Upper lobe of left lung (tissue), 6 donors: ENCODE data around the gene ARID4B. TPM values are rescaled to one million over a fixed set of nuclear protein-coding genes. Genes with fewer than 3 reads are reported as not detected.

Source experiments
- ATAC-seq, 2 donors: fragments of 200-7000 bp; cut with Tn5 transposase; one replicate each; pipeline ENCODE4 v1.9.1; 2022; ENCODE audit warnings: mild to moderate bottlenecking in 2 of 2, moderate library complexity in 2 of 2; ENCODE audit not compliant: low FRiP score in 2 of 2
- DNase-seq, 2 donors: peaks; one replicate each; pipeline ENCODE4 v3.0.0-alpha.2; 2019 to 2020
- H3K27ac ChIP-seq, 4 donors: fragments of 200-600 bp; sonication (generic); one replicate each; pipeline ENCODE4 v1.5.1; 2016 to 2019
- H3K27me3 ChIP-seq, 4 donors: fragments of 200-600 bp; sonication (generic); one replicate each; pipeline ENCODE4 v1.5.1; 2017 to 2019
- H3K36me3 ChIP-seq, 4 donors: fragments of 200-600 bp; sonication (generic); one replicate each; pipeline ENCODE4 v1.5.1; 2016 to 2019
- H3K4me1 ChIP-seq, 4 donors: fragments of 200-600 bp; sonication (generic); one replicate each; pipeline ENCODE4 v1.5.1; 2018 to 2019
- H3K4me3 ChIP-seq, 4 donors: fragments of 200-600 bp; sonication (generic); one replicate each; pipeline ENCODE4 v1.5.1; 2017 to 2019; ENCODE audit warnings: mild to moderate bottlenecking in 2 of 4, moderate library complexity in 1 of 4
- H3K9me3 ChIP-seq, 4 donors: fragments of 200-600 bp; sonication (generic); one replicate each; pipeline ENCODE4 v1.5.1; 2018 to 2019
- EP300 ChIP-seq, 4 donors: sonication (generic); formaldehyde crosslinking; IDR thresholded peaks; one replicate each; pipeline ENCODE4 v1.5.1; 2017; ENCODE audit warnings: antibody characterized with exemption in 4 of 4, control low read depth in 2 of 4
- POLR2A ChIP-seq, 4 donors: fragments of 450-650 bp; IDR thresholded peaks; one replicate each; pipeline ENCODE4 v1.5.1; 2016 to 2017; ENCODE audit warnings: antibody characterized with exemption in 4 of 4, mild to moderate bottlenecking in 2 of 4
- POLR2AphosphoS5 ChIP-seq, 2 donors: sonication (generic); formaldehyde crosslinking; IDR thresholded peaks; one replicate each; pipeline ENCODE4 v1.5.1; 2017; ENCODE audit warnings: antibody characterized with exemption in 2 of 2
- WGBS, 2 donors: methylation state at CpG; one replicate each; pipeline ENCODE4 v1.1.5; 2017 to 2018; 5-methylcytosine and 5-hydroxymethylcytosine counted together
- total RNA-seq, 6 donors: library from RNA; depleted of rRNA in 4 of 6; stranded (reverse); fragments of >200 nt in 4 of 6; gene quantifications; one replicate each; pipeline versions ENCODE4 v1.1.0 to v1.2.1, GENCODE V29; 2016 to 2021
- TF ChIP-seq, protein P1 (sequence below), 6 experiments: fragments of 450-650 bp in 4 of 6; fragments of 200-600 bp in 2 of 6; sonication (generic) in 2 of 6; IDR thresholded peaks; one replicate each; pipeline ENCODE4 v1.5.1; 2016 to 2019; ENCODE audit warnings: antibody characterized with exemption in 6 of 6
- donor health status: DM: no; HTN: no; CAD: no; lungs with moderate emphysema.
- donor health status: DM: no; HTN: yes; CAD: no; lungs with severe emphysema.

ARID4B gene
- total RNA-seq, 6 donors from 2014 or later, result 31.1 to 90.1 (median 51.3) TPM

DNA sequence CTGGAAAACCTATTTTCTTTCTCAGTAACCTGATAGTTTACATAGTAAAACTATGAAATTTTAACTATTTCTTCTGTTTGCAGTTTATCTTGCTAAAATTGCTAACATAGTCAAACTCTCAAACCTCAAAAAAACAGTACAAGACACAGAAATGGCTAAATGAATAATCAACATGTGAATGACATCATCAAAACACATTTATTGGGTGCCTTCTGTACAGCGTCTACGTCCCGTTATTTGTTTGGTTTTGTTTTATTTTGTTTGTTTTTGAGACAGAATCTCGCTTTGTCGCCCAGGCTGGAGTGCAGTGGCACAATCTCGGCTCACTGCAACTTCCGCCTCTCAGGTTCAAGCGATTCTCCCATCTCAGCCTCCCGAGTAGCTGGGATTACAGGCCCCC is 178.2 kb downstream of the ARID4B start:
- no peaks in the 10 kb centered on the region for H3K27me3 ChIP-seq
- no peak for TF ChIP-seq POLR2AphosphoS5 (IDR thresholded peaks at IDR 0.05)
- TF ChIP-seq, protein P1, sequence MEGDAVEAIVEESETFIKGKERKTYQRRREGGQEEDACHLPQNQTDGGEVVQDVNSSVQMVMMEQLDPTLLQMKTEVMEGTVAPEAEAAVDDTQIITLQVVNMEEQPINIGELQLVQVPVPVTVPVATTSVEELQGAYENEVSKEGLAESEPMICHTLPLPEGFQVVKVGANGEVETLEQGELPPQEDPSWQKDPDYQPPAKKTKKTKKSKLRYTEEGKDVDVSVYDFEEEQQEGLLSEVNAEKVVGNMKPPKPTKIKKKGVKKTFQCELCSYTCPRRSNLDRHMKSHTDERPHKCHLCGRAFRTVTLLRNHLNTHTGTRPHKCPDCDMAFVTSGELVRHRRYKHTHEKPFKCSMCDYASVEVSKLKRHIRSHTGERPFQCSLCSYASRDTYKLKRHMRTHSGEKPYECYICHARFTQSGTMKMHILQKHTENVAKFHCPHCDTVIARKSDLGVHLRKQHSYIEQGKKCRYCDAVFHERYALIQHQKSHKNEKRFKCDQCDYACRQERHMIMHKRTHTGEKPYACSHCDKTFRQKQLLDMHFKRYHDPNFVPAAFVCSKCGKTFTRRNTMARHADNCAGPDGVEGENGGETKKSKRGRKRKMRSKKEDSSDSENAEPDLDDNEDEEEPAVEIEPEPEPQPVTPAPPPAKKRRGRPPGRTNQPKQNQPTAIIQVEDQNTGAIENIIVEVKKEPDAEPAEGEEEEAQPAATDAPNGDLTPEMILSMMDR (IDR thresholded peaks at IDR 0.05), result no peak
- no peak for TF ChIP-seq POLR2A (IDR thresholded peaks at IDR 0.05)
- TF ChIP-seq EP300 (IDR thresholded peaks at IDR 0.05), result no peak
- H3K9me3 ChIP-seq, result no peaks in the 10 kb centered on the region
- H3K4me1 ChIP-seq, result no peaks in the 10 kb centered on the region
- ATAC-seq (no peak), DNase-seq (no peak)
- no peak overlapping the region for H3K27ac ChIP-seq
- H3K36me3 ChIP-seq, result peaks cover 15 to 97% (median 52%) of the 10 kb centered on the region in 4 donors
- 96% methylated on average over 9 of the region's 9 CpGs for WGBS, 2 donors
- no peak overlapping the region for H3K4me3 ChIP-seq

DNA sequence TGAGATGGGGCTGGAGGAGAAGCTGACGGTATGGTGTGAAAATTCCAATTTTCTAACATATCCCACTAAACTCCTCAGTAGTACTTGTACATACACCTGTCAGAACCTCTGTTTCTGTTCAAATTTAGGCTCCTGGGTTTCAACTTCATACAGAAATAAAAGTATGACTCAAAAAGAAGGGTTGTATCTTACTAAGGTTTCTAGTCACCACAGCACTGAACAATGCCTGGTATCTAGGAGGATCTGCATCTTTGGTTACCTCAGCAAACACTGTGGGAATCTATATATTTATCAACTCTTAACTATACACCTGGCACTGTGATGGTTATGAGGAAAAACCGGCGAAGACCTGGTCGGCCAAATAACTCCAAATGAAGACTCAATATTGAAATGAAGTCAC is 180.7 kb downstream of the ARID4B start:
- H3K4me3 ChIP-seq, result no peak overlapping the region
- H3K4me1 ChIP-seq, result no peaks in the 10 kb centered on the region
- TF ChIP-seq POLR2A (IDR thresholded peaks at IDR 0.05) (no peak), EP300 (IDR thresholded peaks at IDR 0.05) (no peak), POLR2AphosphoS5 (IDR thresholded peaks at IDR 0.05) (no peak)
- TF ChIP-seq, protein P1 (IDR thresholded peaks at IDR 0.05), result no peak
- no peaks in the 10 kb centered on the region for H3K9me3 ChIP-seq
- ATAC-seq (no peak), DNase-seq (no peak)
- WGBS, 2 donors, result 92 to 94% methylated on average over 4 of the region's 4 CpGs
- peaks cover 19 to 96% (median 55%) of the 10 kb centered on the region in 4 donors for H3K36me3 ChIP-seq
- H3K27ac ChIP-seq, result no peak overlapping the region
- H3K27me3 ChIP-seq, result no peaks in the 10 kb centered on the region

DNA sequence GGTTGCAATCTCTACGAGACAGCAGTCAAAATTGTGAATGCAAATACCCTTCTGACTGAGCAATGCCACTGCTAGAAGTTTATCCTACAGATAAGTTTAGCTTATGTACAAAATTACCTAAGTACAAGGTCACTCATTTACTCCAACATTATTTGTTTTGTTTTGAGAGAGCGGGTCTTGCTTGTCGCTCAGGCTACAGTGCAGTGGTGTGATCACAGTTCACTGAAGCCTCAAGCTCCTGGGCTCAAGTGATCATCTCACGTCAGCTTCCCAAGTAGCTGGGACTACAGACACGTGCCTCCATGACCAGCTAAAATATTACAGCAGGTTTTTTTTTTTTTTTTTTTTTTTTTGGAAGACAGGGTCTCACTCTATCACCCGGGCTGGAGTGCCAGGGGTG is 182.3 kb downstream of the ARID4B start:
- no peak overlapping the region for H3K27ac ChIP-seq
- peaks cover 19 to 96% (median 58%) of the 10 kb centered on the region in 4 donors for H3K36me3 ChIP-seq
- WGBS, 2 donors, result 89 to 95% methylated on average over 6 of the region's 6 CpGs
- H3K9me3 ChIP-seq, result no peaks in the 10 kb centered on the region
- DNase-seq (no peak), ATAC-seq (no peak)
- TF ChIP-seq POLR2AphosphoS5 (IDR thresholded peaks at IDR 0.05) (no peak), EP300 (IDR thresholded peaks at IDR 0.05) (no peak), POLR2A (IDR thresholded peaks at IDR 0.05) (no peak)
- TF ChIP-seq, protein P1 (IDR thresholded peaks at IDR 0.05), result no peak
- H3K4me3 ChIP-seq, result no peak overlapping the region
- no peaks in the 10 kb centered on the region for H3K27me3 ChIP-seq
- H3K4me1 ChIP-seq, result no peaks in the 10 kb centered on the region

DNA sequence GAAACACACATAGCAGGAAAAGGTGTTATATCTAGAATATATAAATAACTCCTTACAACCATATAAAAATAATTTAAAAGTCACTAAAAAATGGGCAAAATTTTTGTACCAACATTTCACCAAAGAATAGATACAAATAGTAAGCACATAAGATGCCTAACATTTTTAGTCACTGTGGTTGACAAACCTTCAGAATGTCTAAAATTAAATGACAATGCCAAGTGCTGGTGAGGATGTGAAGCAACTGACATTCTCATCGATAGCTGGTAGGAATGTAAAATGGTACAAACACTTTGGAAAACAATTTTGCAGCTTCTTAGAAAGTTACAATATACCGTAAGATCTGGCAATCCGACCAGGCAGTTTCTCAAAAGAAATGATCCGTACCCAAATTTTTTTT is 185.0 kb downstream of the ARID4B start:
- DNase-seq, result no peak
- peaks cover 16 to 95% (median 66%) of the 10 kb centered on the region in 4 donors for H3K36me3 ChIP-seq
- no peak for TF ChIP-seq POLR2AphosphoS5 (IDR thresholded peaks at IDR 0.05)
- TF ChIP-seq POLR2A (IDR thresholded peaks at IDR 0.05), result no peak
- TF ChIP-seq, protein P1 (IDR thresholded peaks at IDR 0.05), result no peak
- no peak for TF ChIP-seq EP300 (IDR thresholded peaks at IDR 0.05)
- no peak for ATAC-seq
- H3K27me3 ChIP-seq, result no peaks in the 10 kb centered on the region
- no peak overlapping the region for H3K27ac ChIP-seq
- no peaks in the 10 kb centered on the region for H3K9me3 ChIP-seq
- H3K4me3 ChIP-seq, result no peak overlapping the region
- H3K4me1 ChIP-seq, result no peaks in the 10 kb centered on the region
- WGBS, 2 donors, result 96 to 98% methylated on average over 4 of the region's 4 CpGs

DNA sequence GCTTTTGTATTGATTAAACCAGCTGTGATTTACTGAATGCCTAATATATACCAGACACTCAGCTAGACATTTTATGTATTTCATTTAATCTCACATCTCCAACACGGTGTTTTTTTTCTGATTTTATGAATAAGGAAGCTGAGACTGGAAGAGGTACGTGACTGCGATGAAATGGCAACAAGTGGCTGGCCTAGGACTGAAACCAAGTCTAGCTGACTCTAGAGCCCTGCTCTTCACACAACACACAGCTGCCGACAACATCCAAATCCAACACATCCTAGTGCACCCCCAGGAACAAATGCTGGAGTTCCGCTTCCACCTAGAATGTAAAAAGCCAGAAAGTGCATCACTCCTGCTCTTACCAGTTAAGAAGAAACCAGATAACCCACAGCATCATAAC is 188.7 kb downstream of the ARID4B start:
- Histone ChIP-seq H3K9me3 (no peaks in the 10 kb centered on the region), H3K27ac (no peak overlapping the region), H3K4me3 (no peak overlapping the region), H3K4me1 (no peaks in the 10 kb centered on the region), H3K27me3 (no peaks in the 10 kb centered on the region), H3K36me3 (peaks cover 25 to 95% (median 80%) of the 10 kb centered on the region in 4 donors)
- no peak for TF ChIP-seq POLR2AphosphoS5 (IDR thresholded peaks at IDR 0.05)
- no peak for TF ChIP-seq POLR2A (IDR thresholded peaks at IDR 0.05)
- no peak for TF ChIP-seq EP300 (IDR thresholded peaks at IDR 0.05)
- TF ChIP-seq, protein P1 (IDR thresholded peaks at IDR 0.05), result no peak
- 92 to 95% methylated on average over 5 of the region's 5 CpGs for WGBS, 2 donors
- DNase-seq (no peak), ATAC-seq (no peak)
